GM21390 (cell line): ENCODE data around the gene FOXM1.

Source experiments
- ATAC-seq: cut with Tn5 transposase; IDR thresholded peaks from one replicate; pipeline ENCODE4 v1.9.1; 2021; ENCODE audit not compliant: unreplicated experiment

FOXM1 gene, protein sequence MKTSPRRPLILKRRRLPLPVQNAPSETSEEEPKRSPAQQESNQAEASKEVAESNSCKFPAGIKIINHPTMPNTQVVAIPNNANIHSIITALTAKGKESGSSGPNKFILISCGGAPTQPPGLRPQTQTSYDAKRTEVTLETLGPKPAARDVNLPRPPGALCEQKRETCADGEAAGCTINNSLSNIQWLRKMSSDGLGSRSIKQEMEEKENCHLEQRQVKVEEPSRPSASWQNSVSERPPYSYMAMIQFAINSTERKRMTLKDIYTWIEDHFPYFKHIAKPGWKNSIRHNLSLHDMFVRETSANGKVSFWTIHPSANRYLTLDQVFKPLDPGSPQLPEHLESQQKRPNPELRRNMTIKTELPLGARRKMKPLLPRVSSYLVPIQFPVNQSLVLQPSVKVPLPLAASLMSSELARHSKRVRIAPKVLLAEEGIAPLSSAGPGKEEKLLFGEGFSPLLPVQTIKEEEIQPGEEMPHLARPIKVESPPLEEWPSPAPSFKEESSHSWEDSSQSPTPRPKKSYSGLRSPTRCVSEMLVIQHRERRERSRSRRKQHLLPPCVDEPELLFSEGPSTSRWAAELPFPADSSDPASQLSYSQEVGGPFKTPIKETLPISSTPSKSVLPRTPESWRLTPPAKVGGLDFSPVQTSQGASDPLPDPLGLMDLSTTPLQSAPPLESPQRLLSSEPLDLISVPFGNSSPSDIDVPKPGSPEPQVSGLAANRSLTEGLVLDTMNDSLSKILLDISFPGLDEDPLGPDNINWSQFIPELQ

DNA sequence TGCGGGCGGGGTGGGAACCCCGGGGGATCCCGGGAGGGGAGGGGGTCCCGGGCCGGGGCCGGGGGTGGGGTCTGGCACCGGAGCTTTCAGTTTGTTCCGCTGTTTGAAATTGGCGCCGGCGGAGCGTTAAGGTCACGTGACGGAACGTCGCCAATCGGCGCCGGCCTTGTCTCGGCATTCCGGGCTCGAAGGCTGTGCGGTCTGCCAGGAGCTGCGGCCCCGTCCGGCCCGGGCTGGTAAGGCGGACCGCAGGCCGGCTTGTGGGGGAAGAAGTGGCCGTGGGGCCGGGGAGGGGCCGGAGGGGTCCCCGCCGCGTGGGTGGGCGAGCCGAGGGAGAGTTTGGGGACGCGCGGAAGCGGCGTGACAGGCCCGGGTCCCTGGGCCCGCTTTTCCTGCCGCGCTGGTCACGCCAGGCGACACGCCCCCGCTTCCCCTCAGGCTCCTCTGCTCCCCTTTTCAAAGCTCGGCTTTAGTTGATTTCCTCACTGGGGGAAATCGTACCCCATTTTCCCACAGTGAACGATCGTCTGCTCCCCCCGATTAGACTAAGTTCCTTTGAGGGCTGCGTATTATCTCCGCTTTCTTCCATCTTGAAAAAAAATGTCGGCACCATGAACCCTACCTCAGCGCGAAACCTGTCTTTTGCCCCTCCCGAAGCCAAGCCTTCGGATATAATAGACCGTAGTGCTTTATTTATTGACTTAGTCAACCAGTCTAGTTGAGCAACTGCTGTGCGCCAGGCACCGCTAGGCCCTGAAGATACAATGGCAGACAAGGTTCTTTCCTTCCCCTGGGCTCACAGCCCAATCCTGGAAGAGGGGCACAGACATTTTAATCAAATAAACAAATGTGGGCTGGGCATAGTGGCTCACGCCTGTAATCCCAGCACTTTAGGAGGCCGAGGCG, at the start of gene FOXM1, which contains the start of gene RHNO1:
FOXM1 (minus strand) TSS at position 128 of the 906 bp plus-strand sequence. CDS start 2,696 bp downstream, outside the sequence.
RHNO1 (plus strand) TSS at position 177 of the 906 bp plus-strand sequence. CDS start 8,144 bp downstream, outside the sequence.
- peak; percentile 75 for ATAC-seq

- ATAC-seq = no peak
Observed at GRCh38 chr12:2925322-2925995, 48.5 kb upstream of the FOXM1 start.

GRCh38 chr12:2924019-2924418, 47.0 kb upstream of the FOXM1 start:
- ATAC-seq = no peak

- ATAC-seq = no peak
Observed at GRCh38 chr12:2923057-2923456, 46.1 kb upstream of the FOXM1 start.

GRCh38 chr12:2922329-2922728, 45.4 kb upstream of the FOXM1 start:
- ATAC-seq = no peak

DNA sequence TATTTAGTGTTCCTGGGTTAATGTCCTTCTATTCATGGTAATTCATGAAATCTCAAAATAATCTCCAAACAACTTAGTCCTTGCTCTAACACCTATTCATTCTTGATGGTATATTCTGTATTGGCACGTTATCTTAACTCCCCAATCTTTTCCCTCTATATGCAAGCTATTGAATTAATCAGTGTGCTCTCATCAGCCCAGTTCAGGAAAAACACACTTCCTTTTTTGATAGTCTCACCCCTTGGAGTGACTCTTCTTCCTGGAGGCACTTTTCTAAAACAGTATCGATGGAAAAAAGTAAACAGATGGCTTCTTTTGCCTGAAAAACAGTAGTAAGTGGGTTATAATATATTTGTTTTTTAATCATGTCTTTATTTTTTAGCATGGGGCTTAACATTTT, 42.3 kb upstream of the FOXM1 start:
- ATAC-seq = no peak

DNA sequence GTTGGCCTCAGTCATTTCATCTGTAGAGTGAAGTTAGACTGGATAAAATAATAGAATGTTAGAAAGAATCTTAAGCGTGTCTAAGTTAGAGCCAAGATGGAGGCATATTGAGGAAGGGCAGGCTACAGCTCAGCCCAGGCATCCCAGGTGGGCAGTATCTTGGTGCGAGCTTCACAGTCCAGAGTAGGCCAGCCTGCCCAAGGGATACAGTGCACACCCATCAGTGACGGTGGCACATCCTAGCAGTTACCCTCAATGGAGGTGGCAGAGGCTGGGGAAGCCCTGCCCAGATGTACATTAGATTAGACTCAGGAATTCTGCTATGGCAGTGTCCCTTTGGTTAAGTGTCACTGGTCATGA, 35.2 kb upstream of the FOXM1 start:
- ATAC-seq = no peak

DNA sequence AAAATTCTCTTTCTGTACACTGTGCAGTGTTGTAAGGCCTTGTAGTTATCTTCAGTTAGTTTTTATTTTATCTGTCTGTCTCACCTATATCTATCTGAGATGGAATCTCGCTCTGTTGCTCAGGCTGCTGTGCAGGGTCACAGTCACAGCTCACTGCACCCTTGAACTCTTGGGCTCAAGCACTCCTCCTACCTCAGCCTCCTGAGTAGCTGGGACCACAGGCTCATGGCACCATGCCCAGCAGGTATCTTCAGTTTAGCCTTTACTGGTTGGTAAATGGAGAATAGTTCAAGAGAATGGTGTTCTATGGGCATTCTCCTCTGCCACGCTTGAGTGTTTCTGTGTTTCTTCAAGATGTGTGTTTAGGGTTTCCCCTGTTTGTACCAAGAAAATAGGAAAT, 27.3 kb upstream of the FOXM1 start:
- ATAC-seq = no peak

DNA sequence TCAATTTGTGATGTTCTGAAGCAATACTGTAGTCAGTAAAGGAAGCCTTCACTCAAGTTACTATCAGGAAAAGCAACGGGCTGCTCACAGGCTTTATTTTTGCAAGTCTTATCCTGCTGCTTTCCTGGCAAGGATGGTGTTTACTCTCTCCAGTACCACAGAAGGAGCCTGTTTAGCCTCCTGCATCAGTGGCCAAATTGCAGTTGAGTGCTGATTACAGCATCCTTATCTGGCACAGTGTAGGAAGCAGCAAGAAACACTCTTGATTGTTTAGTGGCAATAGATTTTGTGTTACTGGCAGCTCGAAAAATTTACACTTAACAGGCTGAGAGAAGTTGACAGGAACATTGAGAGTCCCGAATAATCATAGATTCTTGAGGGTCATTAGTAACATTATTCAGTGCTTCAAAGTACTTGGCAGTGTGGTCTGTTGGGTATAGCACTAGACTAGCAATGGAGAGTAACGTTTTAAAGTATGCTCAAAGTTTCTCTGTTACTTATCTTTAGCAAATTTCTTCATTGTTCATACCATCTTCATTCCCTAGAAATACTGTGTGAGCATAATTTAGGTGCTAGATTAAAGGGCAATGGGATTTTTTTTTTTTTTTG, 25.4 kb upstream of the FOXM1 start:
- no peak for ATAC-seq

DNA sequence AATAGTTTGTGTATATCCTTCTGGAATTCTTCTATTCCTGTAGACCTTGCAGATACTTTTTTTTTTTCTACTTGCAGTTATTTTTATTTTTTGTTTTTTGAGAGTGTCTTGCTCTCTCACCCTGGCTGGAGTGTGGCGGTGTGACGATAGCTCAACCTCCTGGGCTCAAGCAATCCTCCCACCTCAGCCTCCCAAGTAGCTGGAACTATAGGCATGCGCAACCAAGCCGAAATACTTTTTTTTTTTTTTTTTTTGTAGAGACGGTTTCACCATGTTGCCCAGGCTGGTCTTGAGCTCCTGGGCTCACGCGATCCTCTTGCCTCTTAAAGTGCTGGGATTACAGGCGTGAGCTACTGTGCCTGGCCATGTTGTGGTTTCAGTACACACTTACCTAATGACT, 23.7 kb upstream of the FOXM1 start:
- no peak for ATAC-seq

- ATAC-seq = no peak
Observed at GRCh38 chr12:2897418-2897817, 20.4 kb upstream of the FOXM1 start.

DNA sequence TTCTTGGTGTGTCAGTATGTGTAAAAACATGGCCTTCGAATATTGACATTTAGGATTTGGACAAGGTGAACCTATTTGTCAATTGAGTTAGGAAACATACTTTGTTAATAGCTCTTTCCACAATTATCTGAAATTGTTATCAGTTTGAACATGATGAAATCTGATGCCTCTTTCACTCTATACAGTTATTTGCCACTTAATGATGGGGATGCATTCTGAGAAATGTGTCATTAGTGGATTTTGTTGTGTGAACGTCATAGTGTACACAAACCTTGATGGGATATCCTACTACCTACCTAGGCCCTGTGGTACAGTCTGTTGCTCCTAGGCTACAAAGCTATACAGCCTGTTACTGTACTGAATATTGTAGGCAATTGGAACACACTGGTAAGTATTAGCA, 18.5 kb upstream of the FOXM1 start:
- no peak for ATAC-seq

GRCh38 chr12:2895051-2895451, 18.1 kb upstream of the FOXM1 start:
- ATAC-seq = no peak

GRCh38 chr12:2893007-2893406, 16.0 kb upstream of the FOXM1 start:
- ATAC-seq = no peak

- no peak for ATAC-seq
Observed at GRCh38 chr12:2892246-2892645, 15.3 kb upstream of the FOXM1 start.

GRCh38 chr12:2891240-2892053, 14.5 kb upstream of the FOXM1 start:
- ATAC-seq = peak; percentile 21

- peak; percentile 97 for ATAC-seq
Observed at GRCh38 chr12:2890388-2891239, 13.6 kb upstream of the FOXM1 start, which contains the start of gene TULP3. Gene TULP3, plus strand, starts transcription at chr12:2890891. Its CDS starts 57 bp downstream, at chr12:2890948.

DNA sequence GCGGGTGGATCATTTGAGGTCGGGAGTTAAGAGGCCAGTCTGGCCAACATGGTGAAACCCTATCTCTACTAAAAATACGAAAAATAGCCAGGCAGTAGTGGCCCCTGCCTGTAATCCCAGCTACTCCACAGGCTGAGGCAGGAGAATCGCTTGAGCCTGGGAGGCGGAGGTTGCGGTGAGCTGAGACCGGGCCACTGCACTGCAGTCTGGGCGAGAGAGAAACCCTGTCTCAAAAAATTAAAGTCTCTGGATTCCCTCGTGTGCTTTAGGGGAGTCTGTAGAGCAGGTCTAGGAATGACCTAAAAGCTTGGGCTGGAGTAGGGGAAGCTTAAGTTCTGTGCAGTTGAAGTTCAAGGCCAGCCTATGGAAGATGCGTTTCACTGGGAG, 13.0 kb upstream of the FOXM1 start:
- peak; percentile 3 for ATAC-seq
